ENCODE data around the gene ANKRD55.

Gene ANKRD55

GRCh38 chr5:56169949-56170348 lies 63.2 kb downstream of the ANKRD55 start:
- no peak for TF ChIP-seq CTCF (IDR thresholded peaks at IDR 0.05; ENCODE audit: insufficient read depth, low read length, missing control alignments)
- ChIA-PET POLR2A (interaction anchor here (0.6 kb wide), 1 partner anchor 112 kb away, joined by 3 read pairs; no protein-coding TSS in a partner anchor), CTCF (interaction anchor here (0.6 kb wide), 1 partner anchor 96 kb away, joined by 3 read pairs; no protein-coding TSS in a partner anchor)
- no peak overlapping the region for H3K4me3 ChIP-seq (ENCODE audit: low read depth, low read length)
- no peak for DNase-seq (ENCODE audit: low read depth, low spot score)

GRCh38 chr5:56169281-56169680 lies 63.8 kb downstream of the ANKRD55 start:
- CTCF ChIA-PET: no interaction called here
- no peak for TF ChIP-seq CTCF (IDR thresholded peaks at IDR 0.05; ENCODE audit: insufficient read depth, low read length, missing control alignments)
- no peak overlapping the region for H3K4me3 ChIP-seq (ENCODE audit: low read depth, low read length)
- POLR2A ChIA-PET: no interaction called here
- DNase-seq (ENCODE audit: low read depth, low spot score): no peak

GRCh38 chr5:56168066-56168478 lies 65.1 kb downstream of the ANKRD55 start:
- POLR2A ChIA-PET: no interaction called here
- TF ChIP-seq CTCF (IDR thresholded peaks at IDR 0.05; ENCODE audit: insufficient read depth, low read length, missing control alignments): no peak
- no peak for DNase-seq (ENCODE audit: low read depth, low spot score)
- H3K4me3 ChIP-seq (ENCODE audit: low read depth, low read length): no peak overlapping the region
- CTCF ChIA-PET: no interaction called here

- ChIA-PET POLR2A (no interaction called here), CTCF (no interaction called here)
- no peak for TF ChIP-seq CTCF (IDR thresholded peaks at IDR 0.05; ENCODE audit: insufficient read depth, low read length, missing control alignments)
- no peak for DNase-seq (ENCODE audit: low read depth, low spot score)
- no peak overlapping the region for H3K4me3 ChIP-seq (ENCODE audit: low read depth, low read length)
These were observed 65.6 kb downstream of the ANKRD55 start for GRCh38 chr5:56167519-56167918.

- CTCF ChIA-PET: no interaction called here
- POLR2A ChIA-PET: no interaction called here
- no peak overlapping the region for H3K4me3 ChIP-seq (ENCODE audit: low read depth, low read length)
- DNase-seq (ENCODE audit: low read depth, low spot score): no peak
- TF ChIP-seq CTCF (IDR thresholded peaks at IDR 0.05; ENCODE audit: insufficient read depth, low read length, missing control alignments): no peak
These were observed 66.3 kb downstream of the ANKRD55 start for GRCh38 chr5:56166671-56167385.

- DNase-seq (ENCODE audit: low read depth, low spot score): no peak
- no peak overlapping the region for H3K4me3 ChIP-seq (ENCODE audit: low read depth, low read length)
- CTCF ChIA-PET: interaction anchor here (0.7 to 1.3 kb wide), 2 partner anchors 36 to 229 kb away, joined by 3 to 4 read pairs; no protein-coding TSS in a partner anchor
- POLR2A ChIA-PET: no interaction called here
- TF ChIP-seq CTCF (IDR thresholded peaks at IDR 0.05; ENCODE audit: insufficient read depth, low read length, missing control alignments): no peak
These were observed 68.8 kb downstream of the ANKRD55 start for GRCh38 chr5:56164376-56164775.

Data from AG04449 (cell line).